Measurements from ENCODE around the gene XIRP1. TPM values are rescaled to one million over a fixed set of nuclear protein-coding genes. Genes with fewer than 3 reads are reported as not detected.

Gene XIRP1
- total and polyA plus RNA-seq, 7 donors: 111 to 2,126 (median 601) TPM

DNA sequence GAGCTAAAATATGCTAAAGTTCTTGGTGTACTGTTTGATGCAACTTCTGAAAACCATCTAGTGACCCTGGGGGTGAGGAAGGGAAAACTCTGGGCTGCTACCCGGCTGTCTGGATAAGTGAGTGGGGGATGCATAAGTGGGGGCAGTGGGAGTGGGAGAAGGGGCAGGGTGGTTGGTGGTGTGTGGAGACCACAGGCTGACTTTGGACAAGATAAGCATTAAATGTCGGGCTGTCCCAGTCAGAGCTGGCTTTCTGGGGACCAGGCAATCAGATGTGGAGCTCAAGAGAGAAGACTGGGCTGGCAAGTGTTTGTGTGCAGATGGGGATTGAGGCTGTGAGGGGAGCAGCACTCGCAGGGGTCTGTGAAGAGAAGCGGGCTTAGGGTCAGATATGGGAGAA is 11.0 kb upstream of the XIRP1 start:
- Histone ChIP-seq H3K9me3 (no peaks in the 10 kb centered on the region), H3K36me3 (ENCODE audit: insufficient read depth in 1 of 2, low read depth in 1 of 2) (no peaks in the 10 kb centered on the region), H3K4me1 (peaks cover 11% of the 10 kb centered on the region), H3K4me3 (no peak overlapping the region), H3K27ac (no peak overlapping the region), H3K27me3 (ENCODE audit: insufficient read depth in 3 of 3, low read length in 2 of 3) (no peaks in the 10 kb centered on the region)
- ATAC-seq (no peak), DNase-seq (no peak)
- 73 to 81% (median 80%) methylated on average over 4 of the region's 4 CpGs for WGBS, 3 donors
- intact Hi-C loops (cut with DNase I): no loop called here
- TF ChIP-seq, protein P1, sequence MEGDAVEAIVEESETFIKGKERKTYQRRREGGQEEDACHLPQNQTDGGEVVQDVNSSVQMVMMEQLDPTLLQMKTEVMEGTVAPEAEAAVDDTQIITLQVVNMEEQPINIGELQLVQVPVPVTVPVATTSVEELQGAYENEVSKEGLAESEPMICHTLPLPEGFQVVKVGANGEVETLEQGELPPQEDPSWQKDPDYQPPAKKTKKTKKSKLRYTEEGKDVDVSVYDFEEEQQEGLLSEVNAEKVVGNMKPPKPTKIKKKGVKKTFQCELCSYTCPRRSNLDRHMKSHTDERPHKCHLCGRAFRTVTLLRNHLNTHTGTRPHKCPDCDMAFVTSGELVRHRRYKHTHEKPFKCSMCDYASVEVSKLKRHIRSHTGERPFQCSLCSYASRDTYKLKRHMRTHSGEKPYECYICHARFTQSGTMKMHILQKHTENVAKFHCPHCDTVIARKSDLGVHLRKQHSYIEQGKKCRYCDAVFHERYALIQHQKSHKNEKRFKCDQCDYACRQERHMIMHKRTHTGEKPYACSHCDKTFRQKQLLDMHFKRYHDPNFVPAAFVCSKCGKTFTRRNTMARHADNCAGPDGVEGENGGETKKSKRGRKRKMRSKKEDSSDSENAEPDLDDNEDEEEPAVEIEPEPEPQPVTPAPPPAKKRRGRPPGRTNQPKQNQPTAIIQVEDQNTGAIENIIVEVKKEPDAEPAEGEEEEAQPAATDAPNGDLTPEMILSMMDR (IDR thresholded peaks at IDR 0.05): no peak

DNA sequence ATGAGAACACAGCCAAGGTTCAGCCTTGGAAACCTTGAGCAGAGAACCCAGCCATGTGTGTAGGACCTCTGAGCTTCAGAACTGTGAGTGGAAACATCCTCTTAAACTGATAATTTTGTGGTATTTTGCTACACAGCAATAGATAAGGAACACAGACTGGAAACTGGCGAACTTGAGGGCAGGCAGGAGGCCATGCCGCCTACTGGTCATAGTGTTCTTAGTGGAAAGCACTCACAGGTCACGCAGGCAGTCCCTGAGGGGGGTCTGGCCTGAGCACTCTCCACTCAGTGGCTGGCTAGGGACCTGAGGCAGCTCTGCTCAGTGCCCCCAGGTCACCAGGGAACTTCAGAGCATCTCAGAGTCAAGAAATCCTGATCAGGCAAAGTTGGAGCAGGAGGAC is 9.7 kb upstream of the XIRP1 start:
- intact Hi-C loops (cut with DNase I): no loop called here
- H3K4me3 ChIP-seq: no peak overlapping the region
- TF ChIP-seq, protein P1 (IDR thresholded peaks at IDR 0.05): no peak
- H3K4me1 ChIP-seq: peaks cover 5% of the 10 kb centered on the region
- H3K27ac ChIP-seq: no peak overlapping the region
- no peaks in the 10 kb centered on the region for H3K27me3 ChIP-seq (ENCODE audit: insufficient read depth in 3 of 3, low read length in 2 of 3)
- H3K36me3 ChIP-seq (ENCODE audit: insufficient read depth in 1 of 2, low read depth in 1 of 2): no peaks in the 10 kb centered on the region
- no peaks in the 10 kb centered on the region for H3K9me3 ChIP-seq
- WGBS, 3 donors: 74 to 89% (median 81%) methylated on average over 3 of the region's 3 CpGs
- ATAC-seq: no peak
- DNase-seq: no peak

DNA sequence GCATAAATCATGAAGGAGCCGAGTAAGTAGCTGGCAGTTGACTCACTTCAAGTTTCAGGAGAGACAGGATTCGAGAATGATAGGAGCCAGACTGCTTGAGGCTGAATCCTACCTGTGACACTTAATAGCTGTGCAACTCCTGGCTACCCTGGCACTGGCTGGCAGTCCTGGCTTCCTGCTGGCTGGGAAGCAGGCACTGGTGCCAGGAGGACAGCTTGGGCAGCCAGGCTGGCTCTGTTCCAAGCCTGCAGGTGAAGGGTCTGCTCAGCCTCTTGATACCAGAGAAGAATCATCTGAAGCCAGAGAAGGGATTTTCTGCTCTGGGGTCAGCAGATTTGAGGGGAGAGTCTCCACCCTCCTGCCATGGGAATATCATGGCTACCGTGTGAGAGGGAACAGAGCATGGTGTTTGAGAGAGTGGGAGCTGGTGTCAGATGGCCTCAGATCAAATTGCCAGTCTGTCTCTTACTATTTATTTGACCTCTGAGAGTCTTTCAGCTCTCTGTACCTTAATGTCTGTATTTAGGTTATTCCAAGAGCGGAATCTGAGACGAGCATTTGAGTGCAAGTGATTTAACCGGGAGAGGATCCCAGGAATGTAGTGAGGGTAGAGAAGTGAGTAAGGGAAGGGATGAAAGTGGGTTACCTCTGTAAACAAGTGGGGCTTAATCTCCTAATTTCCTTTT is 4.4 kb upstream of the XIRP1 start:
- Histone ChIP-seq H3K4me1 (peaks cover 20% of the 10 kb centered on the region), H3K27ac (peak overlapping the region; percentile 91), H3K4me3 (peak overlapping the region; percentile 40), H3K9me3 (no peaks in the 10 kb centered on the region), H3K27me3 (ENCODE audit: insufficient read depth in 3 of 3, low read length in 2 of 3) (no peaks in the 10 kb centered on the region), H3K36me3 (ENCODE audit: insufficient read depth in 1 of 2, low read depth in 1 of 2) (no peaks in the 10 kb centered on the region)
- WGBS, 3 donors: 11 to 18% (median 17%) methylated on average over 6 of the region's 6 CpGs
- ATAC-seq: peak in 3 of 4 donors; percentile 19 to 44 (median 38)
- DNase-seq: peak in 1 of 2 donors; percentile 80
- intact Hi-C loops (cut with DNase I): loop anchor here in 1 of 2 donors (10.0 kb wide), 1 partner anchor 188 kb away; the partner anchor contains the start of gene SLC25A38
- TF ChIP-seq, protein P1 (IDR thresholded peaks at IDR 0.05): no peak

DNA sequence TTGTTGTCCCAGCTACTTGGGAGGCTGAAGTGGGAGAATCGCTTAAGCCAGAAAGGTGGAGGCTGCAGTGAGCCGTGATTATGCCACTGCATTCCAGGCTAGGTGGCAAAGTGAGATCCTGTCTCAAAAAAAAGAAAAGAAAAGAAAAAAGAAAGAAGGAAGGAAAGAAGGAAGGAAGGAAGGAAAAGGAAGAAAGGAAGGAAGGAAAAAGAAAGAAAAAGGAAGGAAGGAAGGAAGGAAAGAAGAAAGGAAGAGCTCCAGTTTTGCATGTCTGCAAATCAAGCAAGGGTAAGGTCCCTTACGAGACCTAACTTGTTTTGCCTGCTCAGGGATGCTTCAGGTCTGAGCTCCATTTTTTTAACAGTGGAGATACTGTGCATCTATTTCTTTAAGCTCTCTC is 3.6 kb upstream of the XIRP1 start:
- peak overlapping the region; percentile 91 for H3K27ac ChIP-seq
- no peaks in the 10 kb centered on the region for H3K36me3 ChIP-seq (ENCODE audit: insufficient read depth in 1 of 2, low read depth in 1 of 2)
- TF ChIP-seq, protein P1 (IDR thresholded peaks at IDR 0.05): no peak
- H3K4me3 ChIP-seq: peak overlapping the region; percentile 40
- intact Hi-C loops (cut with DNase I): loop anchor here in 1 of 2 donors (10.0 kb wide), 1 partner anchor 189 kb away; the partner anchor contains the start of gene SLC25A38
- H3K4me1 ChIP-seq: peaks cover 20% of the 10 kb centered on the region
- no peaks in the 10 kb centered on the region for H3K27me3 ChIP-seq (ENCODE audit: insufficient read depth in 3 of 3, low read length in 2 of 3)
- H3K9me3 ChIP-seq: no peaks in the 10 kb centered on the region
- ATAC-seq (no peak), DNase-seq (no peak)
- 60 to 74% (median 66%) methylated on average over 3 of the region's 3 CpGs for WGBS, 3 donors

All from psoas muscle (tissue), 8 donors.